Measurements from ENCODE around the gene ATG7.
"Not testable (repeated sequence)": the region's sequence is repeated elsewhere in the genome, so short reads cannot be mapped to it uniquely, and the experiment has no call there.

Gene ATG7

GRCh38 chr3:11563159-11563864 is 291.1 kb downstream of the ATG7 start:
- FAIRE-seq (no peak), DNase-seq (ENCODE audit: insufficient read length, low spot score) (no peak)

GRCh38 chr3:11563865-11564185 is 291.6 kb downstream of the ATG7 start:
- DNase-seq (ENCODE audit: insufficient read length, low spot score) (no peak), FAIRE-seq (no peak)

- FAIRE-seq (no peak), DNase-seq (ENCODE audit: insufficient read length, low spot score) (no peak)
Measured at GRCh38 chr3:11564577-11565001, 292.4 kb downstream of the ATG7 start.

- no peak for FAIRE-seq
- DNase-seq (ENCODE audit: insufficient read length, low spot score), result no peak
Measured at GRCh38 chr3:11565072-11565471, 292.9 kb downstream of the ATG7 start.

- DNase-seq (ENCODE audit: insufficient read length, low spot score), result no peak
- peak; percentile 26 for FAIRE-seq
Measured at GRCh38 chr3:11565492-11565891, 293.3 kb downstream of the ATG7 start.

- DNase-seq (ENCODE audit: insufficient read length, low spot score), result no peak
- FAIRE-seq, result peak; percentile 89
Measured at GRCh38 chr3:11565932-11566331, 293.7 kb downstream of the ATG7 start.

- DNase-seq (ENCODE audit: insufficient read length, low spot score) (no peak), FAIRE-seq (no peak)
Measured at GRCh38 chr3:11566478-11566877, 294.3 kb downstream of the ATG7 start.

GRCh38 chr3:11566916-11567315 is 294.7 kb downstream of the ATG7 start:
- no peak for DNase-seq (ENCODE audit: insufficient read length, low spot score)
- FAIRE-seq, result peak; percentile 55

GRCh38 chr3:11567516-11568467 is 295.6 kb downstream of the ATG7 start:
- peak; percentile 79 for DNase-seq (ENCODE audit: insufficient read length, low spot score)
- FAIRE-seq, result peak; percentile 93

- peak; percentile 82 for DNase-seq (ENCODE audit: insufficient read length, low spot score)
- peak; percentile 92 for FAIRE-seq
Measured at GRCh38 chr3:11568503-11569155, 296.4 kb downstream of the ATG7 start.

GRCh38 chr3:11569156-11569741 is 297.1 kb downstream of the ATG7 start:
- no peak for FAIRE-seq
- DNase-seq (ENCODE audit: insufficient read length, low spot score), result no peak

- DNase-seq (ENCODE audit: insufficient read length, low spot score), result no peak
- peak; percentile 13 for FAIRE-seq
Measured at GRCh38 chr3:11570251-11570650, 298.1 kb downstream of the ATG7 start.

GRCh38 chr3:11570789-11571495 is 298.7 kb downstream of the ATG7 start:
- DNase-seq (ENCODE audit: insufficient read length, low spot score) (no peak), FAIRE-seq (peak; percentile 9)

GRCh38 chr3:11572660-11573059 is 300.5 kb downstream of the ATG7 start:
- FAIRE-seq, result peak; percentile 31
- DNase-seq (ENCODE audit: insufficient read length, low spot score), result not testable (repeated sequence)

- DNase-seq (ENCODE audit: insufficient read length, low spot score), result no peak
- FAIRE-seq, result no peak
Measured at GRCh38 chr3:11574981-11575669, 302.9 kb downstream of the ATG7 start.

- DNase-seq (ENCODE audit: insufficient read length, low spot score), result no peak
- no peak for FAIRE-seq
Measured at GRCh38 chr3:11575677-11576076, 303.5 kb downstream of the ATG7 start.

GRCh38 chr3:11576453-11576852 is 304.3 kb downstream of the ATG7 start:
- FAIRE-seq (no peak), DNase-seq (ENCODE audit: insufficient read length, low spot score) (no peak)

- DNase-seq (ENCODE audit: insufficient read length, low spot score) (no peak), FAIRE-seq (no peak)
Measured at GRCh38 chr3:11578169-11578568, 306.0 kb downstream of the ATG7 start.

- FAIRE-seq, result no peak
Measured at GRCh38 chr3:11580645-11581044, 308.4 kb downstream of the ATG7 start.

More at GRCh38 chr3:11580645-11581044, 308.4 kb downstream of the ATG7 start:
- DNase-seq (ENCODE audit: insufficient read length, low spot score), result no peak
